Measurements from ENCODE around the gene TBC1D9.

Gene TBC1D9

DNA sequence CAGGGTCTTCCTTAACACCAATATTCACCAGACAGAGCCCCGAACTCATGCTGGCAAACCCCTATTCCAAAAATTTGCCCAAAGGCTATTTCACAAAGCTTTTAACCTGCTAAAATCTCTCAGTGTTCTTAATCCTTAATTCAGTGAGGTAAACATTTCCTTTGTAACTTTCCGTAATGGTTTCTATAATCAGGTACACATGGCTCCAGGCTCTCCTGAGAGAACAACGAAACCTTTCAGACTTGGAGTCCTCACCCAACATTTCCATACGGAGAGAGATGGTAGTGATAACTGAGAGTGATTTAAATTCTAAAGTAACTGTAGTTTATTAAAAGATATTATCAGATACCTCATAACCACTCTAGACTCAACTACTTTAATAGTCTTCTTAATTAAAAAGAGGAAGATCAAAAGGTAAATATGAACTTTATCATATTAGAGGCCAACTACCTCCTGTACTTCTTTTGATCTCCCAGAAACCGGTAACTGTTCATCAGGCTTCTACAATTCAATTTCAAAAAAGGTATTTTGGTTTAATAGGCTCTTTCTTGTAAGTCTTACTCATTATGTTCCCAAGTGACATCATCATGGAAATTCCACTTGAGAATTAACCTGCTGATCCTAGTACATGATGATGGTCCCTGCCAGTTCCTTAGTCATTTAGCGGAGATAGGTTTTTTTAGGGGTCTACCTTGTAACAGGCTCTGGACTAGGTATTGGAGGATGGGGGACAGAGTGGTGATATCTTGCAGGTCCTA lies 96.1 kb downstream of the TBC1D9 start:
- H3K27ac ChIP-seq: no peak overlapping the region; the same call in 1 of the 2 replicates
- H3K36me3 ChIP-seq (ENCODE audit: insufficient read depth, low read length): peaks cover 94% of the 10 kb centered on the region
- TF ChIP-seq FOXP2 (optimal IDR thresholded peaks at IDR 0.05; ENCODE audit: control extremely low read depth, extremely low read length, insufficient read depth) (no peak), POLR2AphosphoS5 (IDR thresholded peaks at IDR 0.05; ENCODE audit: borderline replicate concordance, low read depth, low read length) (no peak), EZH2 (IDR thresholded peaks at IDR 0.05) (no peak)
- H3K9me3 ChIP-seq (ENCODE audit: low read depth, low read length): no peaks in the 10 kb centered on the region
- no peak for DNase-seq (ENCODE audit: low read depth, low spot score)
- H3K9ac ChIP-seq (ENCODE audit: insufficient read length): no peak overlapping the region
- H3K4me3 ChIP-seq: no peak overlapping the region

DNA sequence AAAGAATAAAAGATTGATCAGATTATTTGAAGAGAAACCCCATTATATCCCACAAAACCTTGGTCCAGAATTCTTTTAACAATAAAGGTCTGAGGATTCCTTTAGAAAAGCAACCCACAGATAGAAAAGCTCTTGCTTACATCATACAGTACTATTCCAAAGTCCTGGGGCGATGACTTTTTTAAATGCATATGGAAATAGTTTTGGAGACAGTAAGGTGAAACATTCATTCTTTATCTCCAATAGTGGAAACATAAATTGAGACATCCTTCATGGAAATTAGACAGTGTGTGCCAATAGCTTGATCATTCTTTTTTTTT lies 101.7 kb downstream of the TBC1D9 start:
- DNase-seq (ENCODE audit: low read depth, low spot score): peak; percentile 56
- Histone ChIP-seq H3K36me3 (ENCODE audit: insufficient read depth, low read length) (peaks cover 73% of the 10 kb centered on the region), H3K9ac (ENCODE audit: insufficient read length) (peak overlapping the region; percentile 72), H3K4me3 (peak overlapping the region; percentile 63), H3K9me3 (ENCODE audit: low read depth, low read length) (no peaks in the 10 kb centered on the region), H3K27ac (peak overlapping the region; percentile 99)
- TF ChIP-seq POLR2AphosphoS5 (IDR thresholded peaks at IDR 0.05; ENCODE audit: borderline replicate concordance, low read depth, low read length) (no peak), EZH2 (IDR thresholded peaks at IDR 0.05) (no peak), FOXP2 (optimal IDR thresholded peaks at IDR 0.05; ENCODE audit: control extremely low read depth, extremely low read length, insufficient read depth) (no peak)

DNA sequence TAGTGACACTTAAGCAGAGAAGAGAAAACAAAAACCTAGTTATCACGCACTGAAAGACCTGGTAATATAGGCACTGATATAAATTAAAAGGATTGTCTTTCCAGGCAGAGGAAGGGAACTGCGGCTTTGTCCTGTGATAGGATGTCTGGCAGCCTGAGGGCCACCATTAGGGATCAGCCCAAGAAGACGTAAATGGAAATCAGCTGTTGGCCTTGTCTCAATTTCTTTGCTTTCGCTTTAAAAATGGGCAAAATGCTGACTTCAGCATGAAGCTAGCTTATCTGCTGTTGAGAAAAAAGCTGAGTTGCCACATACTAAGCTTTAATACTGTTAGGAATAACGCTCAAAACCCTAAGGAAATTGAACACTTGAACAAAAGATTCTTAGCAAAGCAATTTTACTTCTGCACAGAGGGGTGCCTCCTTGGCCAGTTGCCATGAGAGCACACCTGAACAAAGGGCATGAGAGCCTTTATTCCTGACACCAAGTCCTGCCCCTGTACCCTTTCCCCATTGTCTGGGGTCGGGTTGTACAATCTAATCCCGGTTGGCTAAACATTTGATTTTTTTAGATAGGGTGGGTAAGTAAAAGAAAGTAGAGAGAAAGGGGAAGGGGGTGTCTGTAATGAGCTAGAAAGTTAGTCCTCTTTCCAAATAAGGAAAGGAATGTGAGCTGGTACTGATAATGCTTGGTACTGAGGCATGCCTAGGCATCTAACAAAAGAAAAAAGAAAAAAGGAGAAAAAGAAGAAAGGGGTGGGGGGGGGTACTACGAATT lies 102.3 kb downstream of the TBC1D9 start:
- Histone ChIP-seq H3K36me3 (ENCODE audit: insufficient read depth, low read length) (peaks cover 73% of the 10 kb centered on the region), H3K27ac (peak overlapping the region; percentile 99), H3K4me3 (peak overlapping the region; percentile 63), H3K9me3 (ENCODE audit: low read depth, low read length) (no peaks in the 10 kb centered on the region), H3K9ac (ENCODE audit: insufficient read length) (peak overlapping the region; percentile 72)
- no peak for TF ChIP-seq FOXP2 (optimal IDR thresholded peaks at IDR 0.05; ENCODE audit: control extremely low read depth, extremely low read length, insufficient read depth)
- TF ChIP-seq EZH2 (IDR thresholded peaks at IDR 0.05): no peak
- peak; percentile 73 for TF ChIP-seq POLR2AphosphoS5 (IDR thresholded peaks at IDR 0.05; ENCODE audit: borderline replicate concordance, low read depth, low read length)
- peak; percentile 94 for DNase-seq (ENCODE audit: low read depth, low spot score)

DNA sequence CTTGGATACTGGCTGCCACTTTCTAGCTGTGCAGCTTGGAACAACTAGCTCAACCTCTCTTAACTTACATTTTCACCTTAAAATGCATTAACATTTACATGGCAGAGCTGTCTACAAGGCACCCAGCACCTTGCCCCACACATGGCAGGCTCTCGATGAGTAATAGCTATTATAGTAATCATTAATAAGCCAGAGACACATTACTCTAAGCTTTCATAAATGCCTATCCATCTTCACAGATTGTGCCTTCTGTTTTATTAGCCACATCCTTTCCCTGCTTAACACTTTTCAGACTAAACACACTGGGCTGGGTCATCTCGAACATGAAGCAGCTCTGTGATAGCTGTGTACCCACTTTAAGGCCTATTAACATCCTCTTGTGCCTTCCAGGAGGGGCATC lies 103.6 kb downstream of the TBC1D9 start:
- peak overlapping the region; percentile 99 for H3K27ac ChIP-seq
- peaks cover 74% of the 10 kb centered on the region for H3K36me3 ChIP-seq (ENCODE audit: insufficient read depth, low read length)
- H3K4me3 ChIP-seq: no peak overlapping the region
- DNase-seq (ENCODE audit: low read depth, low spot score): no peak
- no peak overlapping the region for H3K9ac ChIP-seq (ENCODE audit: insufficient read length)
- no peaks in the 10 kb centered on the region for H3K9me3 ChIP-seq (ENCODE audit: low read depth, low read length)
- TF ChIP-seq EZH2 (IDR thresholded peaks at IDR 0.05) (no peak), POLR2AphosphoS5 (IDR thresholded peaks at IDR 0.05; ENCODE audit: borderline replicate concordance, low read depth, low read length) (no peak), FOXP2 (optimal IDR thresholded peaks at IDR 0.05; ENCODE audit: control extremely low read depth, extremely low read length, insufficient read depth) (no peak)

DNA sequence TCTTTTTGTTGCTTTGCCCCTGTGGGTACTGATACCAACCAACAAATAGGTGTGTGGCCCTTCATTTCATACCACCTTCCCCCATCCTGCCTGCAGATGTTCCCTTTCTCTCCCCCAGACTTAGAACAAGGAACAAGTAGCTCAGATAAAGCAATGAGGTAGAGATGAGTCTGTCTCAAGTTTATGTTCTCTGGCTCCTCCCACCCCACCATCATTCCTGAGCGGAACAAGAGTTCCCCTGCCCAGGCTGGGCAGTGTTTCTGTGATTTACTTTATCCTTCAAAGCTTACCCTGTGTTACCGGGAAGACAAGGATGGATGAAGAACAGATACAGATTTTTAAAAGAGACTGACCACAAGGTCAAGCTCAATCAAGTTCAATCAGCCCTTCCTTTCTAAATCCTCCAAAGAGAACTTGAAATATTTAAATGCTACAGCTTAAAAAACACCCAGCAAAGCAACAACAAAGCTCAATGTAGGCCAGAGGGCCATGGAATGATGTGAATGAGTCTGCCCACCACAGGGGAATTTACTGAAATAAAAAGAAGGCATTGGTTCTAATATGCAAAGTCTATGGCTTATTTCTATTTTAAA lies 107.4 kb downstream of the TBC1D9 start:
- Histone ChIP-seq H3K27ac (no peak overlapping the region), H3K9ac (ENCODE audit: insufficient read length) (no peak overlapping the region), H3K36me3 (ENCODE audit: insufficient read depth, low read length) (peaks cover 84% of the 10 kb centered on the region), H3K4me3 (no peak overlapping the region), H3K9me3 (ENCODE audit: low read depth, low read length) (no peaks in the 10 kb centered on the region)
- DNase-seq (ENCODE audit: low read depth, low spot score): no peak
- TF ChIP-seq POLR2AphosphoS5 (IDR thresholded peaks at IDR 0.05; ENCODE audit: borderline replicate concordance, low read depth, low read length) (no peak), EZH2 (IDR thresholded peaks at IDR 0.05) (no peak), FOXP2 (optimal IDR thresholded peaks at IDR 0.05; ENCODE audit: control extremely low read depth, extremely low read length, insufficient read depth) (no peak)

DNA sequence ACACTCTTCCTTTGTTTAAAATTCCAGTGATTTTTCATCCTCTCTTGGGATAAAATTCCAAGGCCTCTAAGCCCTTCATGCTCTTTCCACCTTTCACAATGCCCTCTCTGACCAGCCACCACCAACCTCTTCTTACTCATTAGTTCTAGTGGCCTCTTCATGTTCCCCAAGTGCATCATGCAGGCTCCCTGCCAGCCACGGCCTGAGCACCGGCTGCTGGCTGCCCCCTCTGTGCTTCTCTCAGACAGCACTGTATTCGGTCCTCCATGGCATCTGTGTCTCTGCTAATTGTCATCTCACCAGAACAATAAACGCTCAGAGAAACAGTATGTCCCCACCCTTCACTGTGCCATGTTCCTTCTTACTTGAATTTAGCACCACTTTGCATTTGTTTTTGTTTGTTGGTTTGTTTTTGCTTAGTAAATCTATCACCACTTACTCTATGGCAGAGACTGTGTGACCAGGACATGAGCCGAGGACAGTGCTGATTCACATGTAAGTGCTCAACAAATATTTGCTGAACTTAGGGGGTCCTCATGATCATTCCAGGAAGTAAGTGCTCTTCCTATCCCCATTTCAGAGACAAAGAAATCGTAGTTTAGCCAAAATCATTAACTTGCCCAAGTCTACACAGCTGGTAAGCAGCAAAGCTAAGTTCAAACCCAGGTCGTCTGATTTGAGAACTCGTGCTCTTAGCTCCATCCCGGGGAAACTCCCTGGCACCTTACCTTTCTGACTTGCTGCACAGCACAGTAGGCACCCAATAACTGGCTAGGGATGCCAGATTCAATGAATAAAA lies 110.4 kb downstream of the TBC1D9 start:
- TF ChIP-seq FOXP2 (optimal IDR thresholded peaks at IDR 0.05; ENCODE audit: control extremely low read depth, extremely low read length, insufficient read depth) (no peak), POLR2AphosphoS5 (IDR thresholded peaks at IDR 0.05; ENCODE audit: borderline replicate concordance, low read depth, low read length) (no peak), EZH2 (IDR thresholded peaks at IDR 0.05) (no peak)
- DNase-seq (ENCODE audit: low read depth, low spot score): no peak
- Histone ChIP-seq H3K9me3 (ENCODE audit: low read depth, low read length) (no peaks in the 10 kb centered on the region), H3K4me3 (no peak overlapping the region), H3K9ac (ENCODE audit: insufficient read length) (no peak overlapping the region), H3K36me3 (ENCODE audit: insufficient read depth, low read length) (peaks cover 72% of the 10 kb centered on the region), H3K27ac (no peak overlapping the region; the same call in 1 of the 2 replicates)

DNA sequence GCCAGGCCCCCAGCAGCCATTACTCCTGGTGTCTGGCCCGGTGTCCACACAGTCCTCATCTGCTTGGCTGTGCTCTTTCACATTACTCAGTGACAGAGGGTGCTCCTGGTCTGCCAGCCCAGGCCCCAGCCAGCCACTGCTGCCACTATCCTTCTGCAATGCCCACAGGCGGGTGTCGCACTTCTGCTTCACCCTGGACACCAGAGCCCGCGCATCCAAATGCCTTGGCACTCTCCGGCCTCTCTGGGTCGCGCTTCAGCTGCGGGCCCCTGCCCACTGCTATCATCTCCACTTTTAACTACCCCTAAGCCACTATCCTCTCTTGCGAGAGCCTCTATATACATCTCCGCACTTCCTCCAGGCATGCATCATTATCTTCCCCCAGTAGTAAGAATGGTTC lies 111.0 kb downstream of the TBC1D9 start:
- Histone ChIP-seq H3K4me3 (no peak overlapping the region), H3K9me3 (ENCODE audit: low read depth, low read length) (no peaks in the 10 kb centered on the region), H3K9ac (ENCODE audit: insufficient read length) (no peak overlapping the region), H3K36me3 (ENCODE audit: insufficient read depth, low read length) (peaks cover 67% of the 10 kb centered on the region), H3K27ac (no peak overlapping the region)
- TF ChIP-seq EZH2 (IDR thresholded peaks at IDR 0.05) (no peak), POLR2AphosphoS5 (IDR thresholded peaks at IDR 0.05; ENCODE audit: borderline replicate concordance, low read depth, low read length) (no peak), FOXP2 (optimal IDR thresholded peaks at IDR 0.05; ENCODE audit: control extremely low read depth, extremely low read length, insufficient read depth) (no peak)
- DNase-seq (ENCODE audit: low read depth, low spot score): no peak
